Peyer's patch (tissue), 4 donors: ENCODE results near the gene PGRMC2.

Experiments used
- CTCF ChIP-seq, 6 experiments: fragments of 450-650 bp in 4 of 6; fragments of 200-600 bp in 2 of 6; sonication (generic) in 1 of 6; IDR thresholded peaks; one replicate each; pipeline ENCODE4 v1.5.1; 2017 to 2019; ENCODE audit warnings: antibody characterized with exemption in 6 of 6, mild to moderate bottlenecking in 3 of 6, moderate library complexity in 1 of 6
- POLR2A ChIP-seq, 2 donors: fragments of 450-650 bp; IDR thresholded peaks; one replicate each; pipeline ENCODE4 v1.5.1; 2017; ENCODE audit warnings: antibody characterized with exemption in 2 of 2, mild to moderate bottlenecking in 2 of 2, moderate library complexity in 2 of 2

- no peak for TF ChIP-seq CTCF (IDR thresholded peaks at IDR 0.05)
- no peak for TF ChIP-seq POLR2A (IDR thresholded peaks at IDR 0.05)
These were observed 16.1 kb downstream of the PGRMC2 start for GRCh38 chr4:128271551-128271950.
